Astrocyte of the cerebellum (primary cell): ENCODE results near the gene COL4A6.

Experiments
- DNase-seq: peaks from one replicate; pipeline ENCODE4 v3.0.0-alpha.2; 2011; ENCODE audit warnings: low read depth
- H3K4me3 ChIP-seq: 2 replicates; pipeline ENCODE4 v1.5.1; 2011; ENCODE audit warnings: mild to moderate bottlenecking, low read depth, low read length, moderate library complexity
- in situ Hi-C: cut with HindIII; loops from 2 replicates; pipeline ENCODE4 v1.10.0; 2017; ENCODE audit warnings: low sequenced_read_pairs
- TF ChIP-seq, protein P1 (sequence below): IDR thresholded peaks from 2 replicates; pipeline ENCODE4 v1.5.1; 2012; ENCODE audit warnings: low read length, low read depth, moderate library complexity, mild to moderate bottlenecking; ENCODE audit errors: missing control alignments

COL4A6 gene

DNA sequence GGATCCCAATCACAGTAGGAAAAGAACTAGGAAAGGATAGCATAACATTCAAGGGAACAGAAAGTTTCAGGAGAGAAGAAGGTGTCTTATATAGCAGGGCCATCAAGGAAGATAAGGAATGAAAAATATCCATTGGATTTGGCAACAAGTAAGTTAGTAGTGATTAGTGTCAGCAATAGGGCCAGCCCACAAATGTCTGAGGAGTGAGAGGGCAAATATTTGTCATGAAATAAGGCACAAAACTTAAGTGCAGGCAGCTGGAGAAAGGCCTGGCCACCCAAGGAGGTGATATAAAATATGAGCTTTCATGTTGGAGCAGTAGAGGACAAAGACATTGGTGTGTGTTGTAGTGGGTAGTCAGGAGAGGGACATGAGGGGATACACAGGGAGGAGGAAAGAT is 132.1 kb downstream of the COL4A6 start:
- H3K4me3 ChIP-seq = no peak overlapping the region
- in situ Hi-C loops = no loop called here
- no peak for DNase-seq
- TF ChIP-seq, protein P1, sequence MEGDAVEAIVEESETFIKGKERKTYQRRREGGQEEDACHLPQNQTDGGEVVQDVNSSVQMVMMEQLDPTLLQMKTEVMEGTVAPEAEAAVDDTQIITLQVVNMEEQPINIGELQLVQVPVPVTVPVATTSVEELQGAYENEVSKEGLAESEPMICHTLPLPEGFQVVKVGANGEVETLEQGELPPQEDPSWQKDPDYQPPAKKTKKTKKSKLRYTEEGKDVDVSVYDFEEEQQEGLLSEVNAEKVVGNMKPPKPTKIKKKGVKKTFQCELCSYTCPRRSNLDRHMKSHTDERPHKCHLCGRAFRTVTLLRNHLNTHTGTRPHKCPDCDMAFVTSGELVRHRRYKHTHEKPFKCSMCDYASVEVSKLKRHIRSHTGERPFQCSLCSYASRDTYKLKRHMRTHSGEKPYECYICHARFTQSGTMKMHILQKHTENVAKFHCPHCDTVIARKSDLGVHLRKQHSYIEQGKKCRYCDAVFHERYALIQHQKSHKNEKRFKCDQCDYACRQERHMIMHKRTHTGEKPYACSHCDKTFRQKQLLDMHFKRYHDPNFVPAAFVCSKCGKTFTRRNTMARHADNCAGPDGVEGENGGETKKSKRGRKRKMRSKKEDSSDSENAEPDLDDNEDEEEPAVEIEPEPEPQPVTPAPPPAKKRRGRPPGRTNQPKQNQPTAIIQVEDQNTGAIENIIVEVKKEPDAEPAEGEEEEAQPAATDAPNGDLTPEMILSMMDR = no peak

DNA sequence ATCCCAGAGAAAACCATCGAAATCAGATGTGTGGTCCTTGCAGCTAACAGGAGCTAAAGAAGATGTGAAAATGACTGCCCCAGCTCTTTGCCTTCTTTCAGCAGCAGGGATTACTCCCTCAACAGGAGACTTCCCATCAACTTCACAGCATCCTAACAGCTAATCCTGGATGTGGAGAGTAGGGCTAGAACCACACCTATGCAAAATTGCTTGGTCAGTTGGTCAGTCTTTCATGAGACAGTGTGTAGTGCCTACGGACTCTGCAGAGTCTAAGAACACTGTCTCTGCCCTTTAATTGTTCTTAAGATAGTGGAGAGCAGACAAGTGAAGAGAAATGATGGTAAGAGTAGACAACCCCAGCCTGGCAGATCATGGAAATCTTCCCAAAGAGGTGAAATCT is 133.5 kb downstream of the COL4A6 start:
- no peak for DNase-seq
- H3K4me3 ChIP-seq = no peak overlapping the region
- in situ Hi-C loops = no loop called here
- TF ChIP-seq, protein P1 = no peak

DNA sequence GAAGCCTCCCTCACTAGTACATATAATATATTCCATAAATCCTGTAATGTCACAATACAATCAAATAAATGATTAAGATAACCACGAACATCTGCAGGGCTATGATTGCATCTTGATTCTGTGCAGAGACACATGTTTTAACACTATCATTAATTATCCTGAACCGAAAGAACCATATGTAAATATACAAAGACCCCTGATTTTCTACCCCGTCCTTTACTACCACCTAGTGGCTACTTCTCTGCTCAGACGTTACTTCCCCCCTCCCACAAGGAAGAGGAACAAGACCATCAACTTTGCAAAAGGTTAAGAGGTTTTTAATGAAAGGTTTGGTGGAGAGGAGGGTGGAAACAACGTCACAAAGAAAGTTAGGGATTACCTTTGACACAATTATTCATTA is 134.0 kb downstream of the COL4A6 start:
- H3K4me3 ChIP-seq = no peak overlapping the region
- in situ Hi-C loops = no loop called here
- TF ChIP-seq, protein P1 = peak; percentile 62
- DNase-seq = no peak

DNA sequence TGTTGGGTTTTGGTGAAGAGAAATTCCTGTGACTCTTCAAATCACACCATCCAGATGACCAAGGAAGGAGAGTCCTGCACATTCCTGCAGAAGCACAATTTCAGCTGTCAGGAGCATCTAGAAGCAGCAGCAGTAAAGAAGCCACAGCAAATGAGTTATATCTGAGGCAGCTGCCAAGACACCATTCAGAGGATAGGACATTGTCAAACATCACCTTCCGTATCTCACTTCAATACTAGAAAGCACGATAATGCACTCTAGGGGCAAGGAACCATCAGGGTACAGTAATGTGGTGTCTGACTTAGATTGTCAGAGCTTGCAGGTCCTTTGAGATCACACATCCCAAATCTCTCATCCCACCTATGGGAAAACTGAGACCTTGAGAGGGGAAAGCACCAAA is 134.5 kb downstream of the COL4A6 start:
- DNase-seq = no peak
- no peak overlapping the region for H3K4me3 ChIP-seq
- in situ Hi-C loops = no loop called here
- TF ChIP-seq, protein P1 = no peak

DNA sequence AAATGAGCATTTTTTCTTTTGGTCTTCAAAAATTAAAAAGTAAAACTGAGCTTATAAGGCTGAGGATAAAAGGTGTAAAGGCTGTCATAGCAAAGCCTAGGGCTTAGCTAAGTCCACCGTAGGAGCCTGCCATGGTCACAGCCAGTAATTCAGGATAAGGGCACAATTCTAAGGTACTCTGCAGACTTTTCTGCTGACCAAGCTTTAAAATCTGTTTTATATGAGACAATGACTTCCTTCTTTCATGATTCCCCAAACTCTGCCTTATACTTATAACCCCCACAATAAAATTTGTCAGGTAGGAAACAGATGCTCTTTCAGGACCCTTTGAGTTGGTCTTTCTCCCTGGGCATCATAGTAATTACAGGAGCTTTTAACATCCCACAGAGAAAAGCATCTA is 138.5 kb downstream of the COL4A6 start:
- H3K4me3 ChIP-seq = no peak overlapping the region
- in situ Hi-C loops = no loop called here
- TF ChIP-seq, protein P1 = no peak
- no peak for DNase-seq

DNA sequence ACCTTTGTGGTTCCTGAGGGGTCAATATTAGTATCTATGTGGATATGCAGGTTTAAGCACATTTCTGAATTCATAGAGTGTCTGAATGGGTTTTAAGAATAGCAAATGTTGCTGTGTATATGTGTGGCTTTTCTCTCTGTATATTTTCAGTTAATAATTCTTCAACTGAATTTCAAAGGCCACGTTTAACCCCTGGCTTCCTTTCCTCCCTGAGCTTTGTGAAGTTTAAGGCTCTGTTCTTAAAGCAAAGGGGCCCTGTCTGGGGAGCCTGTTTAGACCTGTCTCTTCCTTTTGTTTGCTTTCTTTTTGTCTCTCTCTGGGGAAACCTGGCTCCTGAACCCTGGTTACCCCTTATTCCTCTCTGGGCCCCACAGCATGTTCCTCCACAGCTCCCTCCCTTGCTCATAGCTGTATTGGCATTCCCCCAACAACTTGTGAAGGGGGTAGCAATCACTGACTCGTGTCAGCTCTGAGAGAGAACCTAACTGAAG is 139.1 kb downstream of the COL4A6 start:
- in situ Hi-C loops = no loop called here
- TF ChIP-seq, protein P1 = no peak
- no peak overlapping the region for H3K4me3 ChIP-seq
- DNase-seq = no peak

DNA sequence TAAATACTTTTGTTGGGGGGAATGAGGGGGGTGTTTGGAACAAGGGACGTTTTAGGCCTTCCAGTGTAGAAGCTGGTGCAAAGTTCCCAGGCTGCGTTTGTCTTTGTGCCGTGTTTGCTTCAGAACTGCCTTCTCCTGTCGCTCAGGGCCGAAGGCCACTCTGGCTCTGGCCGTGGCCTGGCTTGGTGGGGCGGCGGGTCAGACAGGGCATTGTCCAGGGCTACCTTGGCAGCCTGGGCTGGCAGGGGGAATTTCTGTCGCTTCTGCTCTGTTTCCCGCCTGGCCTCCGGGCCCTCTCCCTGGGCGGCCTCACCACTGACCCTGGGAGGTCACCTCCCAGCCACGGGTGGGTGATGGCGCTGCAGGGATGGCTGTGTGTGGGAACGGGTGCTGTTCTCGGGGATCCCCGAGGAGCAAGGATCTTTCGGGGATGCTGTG is 140.0 kb downstream of the COL4A6 start:
- H3K4me3 ChIP-seq = no peak overlapping the region
- in situ Hi-C loops = no loop called here
- no peak for DNase-seq
- TF ChIP-seq, protein P1 = no peak
